GM12864 (cell line): ENCODE measurements around the gene NBL1.

ENCODE experiments used
- DNase-seq: peaks from one replicate; pipeline ENCODE4 v3.0.0-alpha.2; 2011; ENCODE audit warnings: low read depth
- H3K4me3 ChIP-seq: 2 replicates; pipeline ENCODE4 v1.5.1; 2011; ENCODE audit warnings: mild to moderate bottlenecking, low read depth, low read length, control low read depth
- CTCF ChIP-seq: IDR thresholded peaks from 2 replicates; pipeline ENCODE4 v1.5.1; 2011; ENCODE audit warnings: low read depth, mild to moderate bottlenecking, moderate library complexity, low read length, control low read depth, inconsistent platforms; ENCODE audit errors: missing control alignments

Gene NBL1

GRCh38 chr1:19654386-19654785, 10.3 kb downstream of the NBL1 start:
- no peak overlapping the region for H3K4me3 ChIP-seq
- DNase-seq = no peak
- no peak for TF ChIP-seq CTCF

GRCh38 chr1:19654886-19655717, 11.0 kb downstream of the NBL1 start:
- no peak overlapping the region for H3K4me3 ChIP-seq
- TF ChIP-seq CTCF = no peak
- no peak for DNase-seq

DNA sequence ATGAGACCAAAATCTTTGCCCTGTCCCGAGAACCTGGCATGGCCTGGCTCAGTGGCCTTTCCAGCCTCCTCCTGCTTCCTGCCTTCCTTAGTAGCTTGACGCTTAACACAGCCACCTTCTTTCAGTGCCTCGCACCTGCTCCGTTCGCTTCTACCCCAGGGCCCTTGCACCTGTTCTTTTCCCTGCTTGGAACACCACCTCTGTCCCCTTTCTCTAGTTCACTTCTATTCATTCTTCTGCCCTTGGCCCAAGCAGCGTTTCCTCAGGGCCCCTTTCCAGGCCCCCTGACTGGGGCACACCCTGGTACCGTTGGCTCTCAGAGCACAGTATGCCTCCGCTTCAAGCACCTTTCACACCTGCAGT, 11.6 kb downstream of the NBL1 start:
- no peak for DNase-seq
- H3K4me3 ChIP-seq = no peak overlapping the region
- TF ChIP-seq CTCF = no peak

GRCh38 chr1:19656134-19656779, 12.1 kb downstream of the NBL1 start:
- DNase-seq = no peak
- no peak overlapping the region for H3K4me3 ChIP-seq
- no peak for TF ChIP-seq CTCF

GRCh38 chr1:19656780-19657466, 12.8 kb downstream of the NBL1 start:
- no peak for DNase-seq
- no peak for TF ChIP-seq CTCF
- no peak overlapping the region for H3K4me3 ChIP-seq

DNA sequence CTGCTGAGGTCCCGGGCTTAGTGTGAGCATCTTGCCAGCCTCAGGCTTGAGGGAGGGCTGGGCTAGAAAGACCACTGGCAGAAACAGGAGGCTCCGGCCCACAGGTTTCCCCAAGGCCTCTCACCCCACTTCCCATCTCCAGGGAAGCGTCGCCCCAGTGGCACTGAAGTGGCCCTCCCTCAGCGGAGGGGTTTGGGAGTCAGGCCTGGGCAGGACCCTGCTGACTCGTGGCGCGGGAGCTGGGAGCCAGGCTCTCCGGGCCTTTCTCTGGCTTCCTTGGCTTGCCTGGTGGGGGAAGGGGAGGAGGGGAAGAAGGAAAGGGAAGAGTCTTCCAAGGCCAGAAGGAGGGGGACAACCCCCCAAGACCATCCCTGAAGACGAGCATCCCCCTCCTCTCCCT, 13.4 kb downstream of the NBL1 start:
- H3K4me3 ChIP-seq = no peak overlapping the region
- DNase-seq = no peak
- TF ChIP-seq CTCF = no peak
